GM18505 (cell line): ENCODE data around the gene NTN5.
"Not testable (repeated sequence)": the region's sequence is repeated elsewhere in the genome, so short reads cannot be mapped to it uniquely, and the experiment has no call there.

Source experiments
- ATAC-seq: cut with Tn5 transposase; IDR thresholded peaks from one replicate; pipeline ENCODE4 v1.9.1; 2021; ENCODE audit not compliant: unreplicated experiment
- POLR2A ChIP-seq: IDR thresholded peaks from 4 replicates; pipeline ENCODE4 v1.6.1; 2011; ENCODE audit warnings: borderline replicate concordance; ENCODE audit not compliant: insufficient read depth, insufficient read length; ENCODE audit errors: extremely low read depth

The NTN5 gene

GRCh38 chr19:48713864-48714755 lies 41.3 kb upstream of the NTN5 start:
- ATAC-seq = peak; percentile 87
- no peak for TF ChIP-seq POLR2A

DNA sequence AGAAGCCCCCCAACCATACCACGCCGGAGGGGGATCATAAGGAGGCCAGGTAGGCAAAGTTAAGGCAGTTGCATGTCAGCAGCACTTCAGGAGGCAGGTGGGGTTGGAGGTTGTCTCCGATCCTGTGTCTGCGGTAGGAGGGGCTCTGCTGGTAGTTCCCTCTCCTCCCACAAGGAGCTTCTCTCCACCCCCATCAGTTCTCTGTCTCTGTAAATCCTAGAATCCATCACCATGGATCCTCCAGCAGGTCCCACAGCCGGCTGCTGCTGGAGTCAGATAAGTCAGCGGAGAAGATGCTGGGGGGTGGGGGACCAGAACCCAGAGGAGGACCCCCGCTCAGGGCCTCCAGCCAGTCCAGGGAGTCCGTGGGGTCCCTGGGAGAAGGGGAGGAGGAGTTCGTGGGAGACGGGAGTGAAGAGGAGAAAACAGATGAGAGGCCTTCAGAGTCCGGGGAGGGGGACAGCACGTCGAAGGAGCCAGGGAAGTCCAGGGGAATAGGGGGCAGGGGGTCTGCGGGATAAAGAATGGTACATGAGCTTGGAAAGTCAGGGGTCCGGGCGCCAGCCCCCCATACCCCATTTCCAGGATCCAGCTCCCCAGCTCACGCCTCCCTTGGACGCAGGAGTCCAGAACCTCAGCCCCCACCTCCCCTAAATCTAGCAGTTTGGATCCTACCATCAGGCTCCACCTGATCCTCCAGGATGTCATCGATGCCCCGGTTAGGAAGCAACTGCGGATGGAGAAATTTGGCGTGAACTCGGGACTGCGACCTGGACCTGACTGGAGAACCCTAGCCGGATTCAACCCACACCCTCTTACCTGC lies 40.4 kb upstream of the NTN5 start:
- ATAC-seq = no peak
- no peak for TF ChIP-seq POLR2A

DNA sequence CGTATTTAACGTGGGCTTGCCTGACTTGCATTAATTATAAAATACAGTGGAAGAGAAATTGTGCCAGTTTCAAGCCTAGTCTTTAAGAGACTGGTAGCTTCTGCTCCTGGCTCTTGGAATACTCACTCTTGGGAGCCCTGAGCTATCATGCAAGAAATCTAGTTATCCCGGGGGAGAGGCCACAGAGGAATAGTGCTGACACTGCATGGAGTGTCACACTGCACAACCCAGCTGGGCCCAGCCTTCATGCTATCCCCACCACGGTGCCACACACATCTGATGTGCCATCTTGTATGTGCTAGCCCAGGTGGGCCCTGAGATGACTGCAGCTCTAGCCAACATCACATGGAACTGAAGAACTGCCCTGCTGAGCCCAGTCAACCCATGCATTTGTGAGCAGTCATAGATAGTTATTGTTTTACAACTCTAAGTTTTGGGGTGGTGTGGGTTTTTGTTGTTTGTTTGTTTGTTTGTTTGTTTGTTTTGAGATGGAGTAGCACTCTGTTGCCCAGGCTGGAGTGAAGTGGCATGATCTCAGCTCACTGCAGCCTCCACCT lies 38.4 kb upstream of the NTN5 start:
- no peak for ATAC-seq
- TF ChIP-seq POLR2A = no peak

GRCh38 chr19:48708471-48708870 lies 35.7 kb upstream of the NTN5 start:
- ATAC-seq = no peak
- TF ChIP-seq POLR2A = no peak

- no peak for ATAC-seq
- no peak for TF ChIP-seq POLR2A
Observed at GRCh38 chr19:48705431-48705830, 32.6 kb upstream of the NTN5 start.

DNA sequence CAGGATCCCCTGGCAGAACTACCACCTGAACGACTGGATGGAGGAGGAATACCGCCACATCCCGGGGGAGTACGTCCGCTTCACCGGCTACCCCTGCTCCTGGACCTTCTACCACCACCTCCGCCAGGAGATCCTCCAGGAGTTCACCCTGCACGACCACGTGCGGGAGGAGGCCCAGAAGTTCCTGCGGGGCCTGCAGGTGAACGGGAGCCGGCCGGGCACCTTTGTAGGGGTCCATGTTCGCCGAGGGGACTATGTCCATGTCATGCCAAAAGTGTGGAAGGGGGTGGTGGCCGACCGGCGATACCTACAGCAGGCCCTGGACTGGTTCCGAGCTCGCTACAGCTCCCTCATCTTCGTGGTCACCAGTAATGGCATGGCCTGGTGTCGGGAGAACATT lies 30.5 kb upstream of the NTN5 start:
- no peak for TF ChIP-seq POLR2A
- ATAC-seq = no peak

DNA sequence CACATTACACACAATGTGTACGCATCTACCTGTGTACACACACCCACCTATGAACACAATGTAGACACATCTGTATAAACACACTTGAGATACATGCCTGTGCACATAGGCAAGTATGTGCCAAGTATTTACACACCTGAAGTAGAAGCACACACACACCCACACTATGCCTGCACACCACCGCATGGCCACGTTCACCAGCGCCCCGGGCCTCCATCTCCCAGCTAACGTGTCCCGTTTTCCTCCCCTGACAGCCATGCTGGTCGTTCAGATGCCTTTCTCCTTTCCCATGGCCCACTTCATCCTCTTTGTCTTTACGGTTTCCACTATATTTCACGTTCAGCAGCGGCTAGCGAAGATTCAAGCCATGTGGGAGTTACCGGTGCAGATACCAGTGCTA lies 29.9 kb upstream of the NTN5 start:
- TF ChIP-seq POLR2A = no peak
- ATAC-seq = no peak

- no peak for TF ChIP-seq POLR2A
- no peak for ATAC-seq
Observed at GRCh38 chr19:48698046-48698445, 25.2 kb upstream of the NTN5 start.

DNA sequence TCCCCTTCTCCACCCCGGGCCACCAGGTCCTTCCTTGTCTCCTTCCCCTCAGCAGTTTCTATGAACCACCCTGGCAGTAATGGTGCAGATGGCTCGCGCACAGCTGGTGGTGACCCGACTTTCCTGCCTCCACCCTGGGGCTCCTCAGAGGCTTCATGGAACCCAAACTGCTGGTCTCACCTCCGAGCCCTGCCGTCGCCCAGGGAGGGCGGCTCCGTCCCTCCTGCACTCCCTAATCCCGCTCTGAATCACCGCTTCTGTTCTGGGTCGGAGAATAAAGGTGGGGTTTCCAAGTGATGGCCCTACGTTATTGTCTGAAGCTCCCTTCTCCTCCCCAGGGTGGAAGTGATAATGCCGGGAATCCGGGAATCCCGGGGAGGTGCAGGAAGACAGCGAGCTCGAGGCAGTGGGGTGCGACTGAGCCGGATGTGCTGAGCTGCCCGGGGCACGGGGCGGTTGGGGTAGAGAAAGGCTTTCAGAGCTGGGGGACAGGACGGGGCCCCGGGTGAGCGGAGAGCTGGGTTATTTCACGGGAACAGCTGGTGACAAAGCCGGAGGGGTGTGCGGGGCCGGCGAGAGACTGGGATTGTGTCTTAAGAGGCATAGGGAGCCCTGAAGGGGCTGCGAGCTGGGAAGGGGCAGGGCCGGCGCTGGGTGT lies 23.7 kb upstream of the NTN5 start:
- ATAC-seq = no peak
- no peak for TF ChIP-seq POLR2A

DNA sequence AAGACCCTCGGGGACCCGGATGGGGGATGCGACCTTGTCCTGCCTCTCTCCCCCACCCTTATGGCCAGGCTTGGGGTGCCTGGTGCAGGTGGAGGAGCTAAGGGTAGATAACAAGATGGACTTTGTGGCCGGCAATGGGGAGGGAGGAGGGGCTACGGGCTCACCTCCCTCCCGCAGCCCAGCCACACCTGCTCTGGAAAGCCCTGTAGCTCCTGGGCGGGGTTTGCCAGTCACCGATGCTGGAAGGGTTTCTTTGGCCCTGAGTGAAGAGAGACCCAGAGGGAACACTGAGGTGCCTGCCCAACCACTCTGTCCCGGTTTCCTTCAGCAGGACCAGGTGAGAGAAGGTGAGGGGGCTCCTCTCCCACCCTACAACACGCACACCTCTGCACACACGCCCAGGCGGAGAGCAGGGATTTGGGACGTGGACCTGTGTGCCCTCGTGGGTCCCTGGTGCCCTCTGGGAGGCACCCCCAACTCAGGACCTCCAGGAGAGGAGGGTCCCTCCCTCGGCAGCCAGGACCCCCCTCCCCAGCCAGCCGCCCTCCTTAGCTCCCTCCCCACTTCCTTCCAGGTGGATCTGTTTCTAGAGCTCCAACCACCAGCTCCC lies 23.0 kb upstream of the NTN5 start, which contains the start of gene FUT2:
Gene FUT2, plus strand, starts transcription at position 229 of the 610 bp plus-strand sequence. CDS start 6,986 bp downstream, outside the sequence.
- TF ChIP-seq POLR2A = no peak
- no peak for ATAC-seq

DNA sequence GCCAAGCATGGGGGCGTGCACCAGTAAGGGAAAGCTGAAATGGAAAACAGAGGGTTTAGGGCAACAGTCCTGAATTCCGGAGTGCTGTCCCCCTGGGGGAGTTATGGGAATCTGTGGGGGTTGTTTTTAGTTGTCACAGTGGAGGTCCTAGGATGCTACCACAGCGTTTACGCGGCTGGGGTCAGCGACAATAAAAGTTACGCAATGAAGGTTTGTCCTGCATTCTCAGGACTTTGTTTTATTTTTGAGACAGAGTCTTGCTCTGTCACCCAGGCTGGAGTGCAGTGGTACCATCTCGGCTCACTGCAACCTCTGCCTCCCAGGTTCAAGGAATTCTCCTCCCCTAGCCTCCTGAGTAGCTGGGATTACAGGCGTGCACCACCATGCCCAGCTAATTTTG lies 20.8 kb upstream of the NTN5 start:
- ATAC-seq = not testable (repeated sequence)

- no peak for TF ChIP-seq POLR2A
- no peak for ATAC-seq
Observed at GRCh38 chr19:48689449-48689848, 16.6 kb upstream of the NTN5 start.

GRCh38 chr19:48687776-48688175 lies 15.0 kb upstream of the NTN5 start:
- no peak for ATAC-seq
- no peak for TF ChIP-seq POLR2A

DNA sequence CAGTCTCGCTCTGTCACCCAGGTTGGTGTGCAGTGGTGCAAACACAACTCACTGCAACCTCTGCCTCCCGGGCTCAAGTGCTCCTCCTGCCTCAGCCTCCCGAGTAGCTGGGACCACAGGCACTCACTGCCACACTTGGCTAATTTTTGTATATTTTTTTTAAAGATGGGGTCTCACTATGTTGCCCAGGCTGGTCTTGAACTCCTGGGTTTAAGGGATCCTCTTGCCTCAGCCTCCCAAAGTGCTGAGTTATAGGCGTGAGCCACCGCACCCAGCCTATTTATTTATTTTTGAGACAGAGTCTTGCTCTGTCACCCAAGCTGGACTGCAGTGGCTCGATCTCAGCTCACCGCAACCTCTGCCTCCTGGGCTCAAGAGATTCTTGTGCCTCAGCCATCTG lies 13.8 kb upstream of the NTN5 start:
- not testable (repeated sequence) for ATAC-seq
